ENCODE measurements around the gene FKBP15. TPM values are rescaled to one million over a fixed set of nuclear protein-coding genes. Genes with fewer than 3 reads are reported as not detected.
"Not testable (repeated sequence)": the region's sequence is repeated elsewhere in the genome, so short reads cannot be mapped to it uniquely, and the experiment has no call there.

FKBP15 gene
- total and polyA plus RNA-seq, 2 donors from 2014 or later = 11.0 to 34.8 TPM

GRCh38 chr9:113238202-113238858 is 17.3 kb upstream of the FKBP15 start:
- FAIRE-seq = no peak
- intact Hi-C loops (cut with DNase I) = no loop called here
- H3K27ac ChIP-seq (ENCODE audit: low read depth in 2 of 2, low read length in 2 of 2) = no peak overlapping the region

GRCh38 chr9:113237026-113237425 is 15.9 kb upstream of the FKBP15 start:
- Histone ChIP-seq H3K27ac (ENCODE audit: low read depth in 2 of 2, low read length in 2 of 2) (no peak overlapping the region), H3K4me3 (ENCODE audit: low read length in 3 of 3) (no peak overlapping the region), H3K4me1 (ENCODE audit: control insufficient read depth in 2 of 3, insufficient read depth in 2 of 3, low read depth in 1 of 3, low read length in 3 of 3) (no peaks in the 10 kb centered on the region), H3K36me3 (ENCODE audit: control insufficient read depth in 2 of 3, insufficient read depth in 3 of 3, low read length in 3 of 3) (no peaks in the 10 kb centered on the region), H3K9me3 (ENCODE audit: control insufficient read depth in 2 of 3, insufficient read depth in 1 of 3, low read length in 3 of 3) (no peaks in the 10 kb centered on the region), H3K27me3 (ENCODE audit: control insufficient read depth, insufficient read depth, low read length) (no peaks in the 10 kb centered on the region), H3K9ac (ENCODE audit: low read length in 3 of 3) (no peak overlapping the region)
- TF ChIP-seq CTCF (IDR thresholded peaks at IDR 0.05; ENCODE audit: borderline replicate concordance, extremely low read depth, insufficient read depth) = no peak
- intact Hi-C loops (cut with DNase I) = no loop called here
- no peak for FAIRE-seq
- DNase-seq = no peak

More at GRCh38 chr9:113238202-113238858, 17.3 kb upstream of the FKBP15 start:
- no peak overlapping the region for H3K9ac ChIP-seq (ENCODE audit: low read length in 3 of 3)
- DNase-seq = no peak
- H3K9me3 ChIP-seq (ENCODE audit: control insufficient read depth in 2 of 3, insufficient read depth in 1 of 3, low read length in 3 of 3) = no peaks in the 10 kb centered on the region
- TF ChIP-seq CTCF (IDR thresholded peaks at IDR 0.05; ENCODE audit: borderline replicate concordance, extremely low read depth, insufficient read depth) = no peak
- no peaks in the 10 kb centered on the region for H3K4me1 ChIP-seq (ENCODE audit: control insufficient read depth in 2 of 3, insufficient read depth in 2 of 3, low read depth in 1 of 3, low read length in 3 of 3)
- no peaks in the 10 kb centered on the region for H3K36me3 ChIP-seq (ENCODE audit: control insufficient read depth in 2 of 3, insufficient read depth in 3 of 3, low read length in 3 of 3)
- no peaks in the 10 kb centered on the region for H3K27me3 ChIP-seq (ENCODE audit: control insufficient read depth, insufficient read depth, low read length)
- H3K4me3 ChIP-seq (ENCODE audit: low read length in 3 of 3) = no peak overlapping the region

GRCh38 chr9:113235701-113236255 is 14.7 kb upstream of the FKBP15 start:
- H3K27me3 ChIP-seq (ENCODE audit: control insufficient read depth, insufficient read depth, low read length); H3K9ac ChIP-seq (ENCODE audit: low read length in 3 of 3); H3K9me3 ChIP-seq (ENCODE audit: control insufficient read depth in 2 of 3, insufficient read depth in 1 of 3, low read length in 3 of 3); H3K36me3 ChIP-seq (ENCODE audit: control insufficient read depth in 2 of 3, insufficient read depth in 3 of 3, low read length in 3 of 3); H3K4me1 ChIP-seq (ENCODE audit: control insufficient read depth in 2 of 3, insufficient read depth in 2 of 3, low read depth in 1 of 3, low read length in 3 of 3); H3K4me3 ChIP-seq (ENCODE audit: low read length in 3 of 3); intact Hi-C loops (cut with DNase I); H3K27ac ChIP-seq (ENCODE audit: low read depth in 2 of 2, low read length in 2 of 2); FAIRE-seq; DNase-seq: not testable (repeated sequence)

DNA sequence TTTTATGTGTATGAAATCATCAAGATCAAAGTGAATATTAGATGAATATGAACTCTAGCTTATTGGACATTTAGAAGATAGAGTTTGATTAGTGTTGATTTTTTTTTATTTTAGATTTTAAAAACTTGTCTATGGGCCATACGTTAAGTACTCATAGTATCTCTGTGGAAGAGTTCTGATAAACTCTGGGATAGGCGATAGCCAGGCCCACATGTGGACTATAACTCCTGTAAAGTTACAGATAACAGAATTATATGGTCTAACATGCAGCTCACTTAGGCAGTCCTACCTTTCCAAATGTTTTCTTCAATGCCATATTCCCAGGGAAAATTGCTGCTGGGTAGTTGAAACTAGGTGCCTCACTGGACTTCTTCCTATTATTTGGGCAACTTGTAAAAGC is 10.6 kb upstream of the FKBP15 start:
- intact Hi-C loops (cut with DNase I) = no loop called here
- Histone ChIP-seq H3K36me3 (ENCODE audit: control insufficient read depth in 2 of 3, insufficient read depth in 3 of 3, low read length in 3 of 3) (no peaks in the 10 kb centered on the region), H3K4me3 (ENCODE audit: low read length in 3 of 3) (no peak overlapping the region), H3K27ac (ENCODE audit: low read depth in 2 of 2, low read length in 2 of 2) (no peak overlapping the region), H3K9ac (ENCODE audit: low read length in 3 of 3) (no peak overlapping the region), H3K27me3 (ENCODE audit: control insufficient read depth, insufficient read depth, low read length) (no peaks in the 10 kb centered on the region), H3K9me3 (ENCODE audit: control insufficient read depth in 2 of 3, insufficient read depth in 1 of 3, low read length in 3 of 3) (no peaks in the 10 kb centered on the region), H3K4me1 (ENCODE audit: control insufficient read depth in 2 of 3, insufficient read depth in 2 of 3, low read depth in 1 of 3, low read length in 3 of 3) (peaks cover 0 to 2% (median 0%) of the 10 kb centered on the region in 3 donors)
- TF ChIP-seq CTCF (IDR thresholded peaks at IDR 0.05; ENCODE audit: borderline replicate concordance, extremely low read depth, insufficient read depth) = no peak
- DNase-seq (no peak), FAIRE-seq (no peak)

Data from kidney (tissue), 14 donors.